Gastroesophageal sphincter (tissue), 4 donors: ENCODE measurements around the gene KBTBD4. TPM values are rescaled to one million over a fixed set of nuclear protein-coding genes. Genes with fewer than 3 reads are reported as not detected.
A peak's percentile ranks its signal among the peaks of the same experiment; 100 is the strongest.
"Not testable (repeated sequence)": the region's sequence is repeated elsewhere in the genome, so short reads cannot be mapped to it uniquely, and the experiment has no call there.

ENCODE experiments used
- ATAC-seq: fragments of 150-250 bp; one replicate; pipeline ENCODE4 v1.9.1; 2016; ENCODE audit warnings: mild to moderate bottlenecking, moderate library complexity
- H3K27ac ChIP-seq, 4 donors: fragments of 200-600 bp; sonication (generic) in 3 of 4; 1 replicate in 3 of 4; 2 replicates in 1 of 4; pipeline ENCODE4 v1.5.1; 2016 to 2019
- H3K27me3 ChIP-seq: fragments of 200-600 bp; sonication (generic); one replicate; pipeline ENCODE4 v1.5.1; 2019
- H3K36me3 ChIP-seq, 2 donors: fragments of 200-600 bp; sonication (generic); one replicate each; pipeline ENCODE4 v1.5.1; 2019; ENCODE audit warnings: control low read depth in 1 of 2
- H3K4me1 ChIP-seq, 3 donors: fragments of 200-600 bp; sonication (generic); 1 replicate in 2 of 3; 2 replicates in 1 of 3; pipeline ENCODE4 v1.5.1; 2016 to 2019; ENCODE audit warnings: control low read depth in 2 of 3
- H3K4me3 ChIP-seq, 2 donors: fragments of 200-600 bp; sonication (generic); one replicate each; pipeline ENCODE4 v1.5.1; 2019; ENCODE audit warnings: mild to moderate bottlenecking in 1 of 2, moderate library complexity in 1 of 2
- H3K9me3 ChIP-seq, 3 donors: fragments of 200-600 bp; sonication (generic); one replicate each; pipeline ENCODE4 v1.5.1; 2017 to 2019; ENCODE audit warnings: control low read depth in 2 of 3
- CTCF ChIP-seq, 4 experiments: fragments of 200-600 bp in 2 of 4; fragments of 450-650 bp in 2 of 4; sonication (generic) in 1 of 4; IDR thresholded peaks; one replicate each; pipeline ENCODE4 v1.5.1; 2017 to 2019; ENCODE audit warnings: antibody characterized with exemption in 4 of 4, mild to moderate bottlenecking in 2 of 4, moderate library complexity in 2 of 4
- EP300 ChIP-seq: sonication (generic); formaldehyde crosslinking; IDR thresholded peaks from one replicate; pipeline ENCODE4 v1.6.1; 2017; ENCODE audit warnings: antibody characterized with exemption, mild to moderate bottlenecking
- POLR2A ChIP-seq, 2 donors: fragments of 450-650 bp; IDR thresholded peaks; one replicate each; pipeline ENCODE4 v1.6.1; 2017; ENCODE audit warnings: antibody characterized with exemption in 2 of 2, mild to moderate bottlenecking in 2 of 2, moderate library complexity in 1 of 2
- POLR2AphosphoS5 ChIP-seq: sonication (generic); formaldehyde crosslinking; IDR thresholded peaks from one replicate; pipeline ENCODE4 v1.6.1; 2017; ENCODE audit warnings: antibody characterized with exemption
- WGBS, 2 donors: methylation state at CpG; one replicate each; pipeline ENCODE4 v1.1.5; 2018; ENCODE audit warnings: low coverage in 1 of 2; 5-methylcytosine and 5-hydroxymethylcytosine counted together
- total RNA-seq, 4 donors: library from RNA; depleted of rRNA; stranded (reverse); fragments of >200 nt; gene quantifications; one replicate each; pipeline ENCODE4 v1.1.0, GENCODE V29; 2016

Gene KBTBD4
- total RNA-seq, 4 donors from 2014 or later, result 23.3 to 36.1 (median 27.0) TPM

- H3K4me3 ChIP-seq, result no peak overlapping the region
- peaks cover 0 to 6% of the 10 kb centered on the region in 2 donors for H3K36me3 ChIP-seq
- H3K9me3 ChIP-seq, result no peaks in the 10 kb centered on the region
- TF ChIP-seq POLR2A (IDR thresholded peaks at IDR 0.05) (no peak), EP300 (no peak), POLR2AphosphoS5 (no peak), CTCF (IDR thresholded peaks at IDR 0.05) (no peak)
- H3K27ac ChIP-seq, result peak overlapping the region; percentile 11 to 72 (median 53)
- ATAC-seq, result no peak
- peaks cover 14 to 98% (median 39%) of the 10 kb centered on the region in 3 donors for H3K4me1 ChIP-seq
- WGBS, 2 donors, result 55 to 64% methylated on average over 1 of the region's 2 CpGs
- H3K27me3 ChIP-seq, result no peaks in the 10 kb centered on the region
Observed at GRCh38 chr11:47532597-47533213, 46.1 kb downstream of the KBTBD4 start.

GRCh38 chr11:47531666-47532065 lies 47.1 kb downstream of the KBTBD4 start:
- H3K27me3 ChIP-seq, result no peaks in the 10 kb centered on the region
- WGBS, 2 donors, result 51 to 57% methylated on average over 3 of the region's 3 CpGs
- TF ChIP-seq POLR2A (IDR thresholded peaks at IDR 0.05) (no peak), EP300 (no peak), POLR2AphosphoS5 (no peak), CTCF (IDR thresholded peaks at IDR 0.05) (no peak)
- no peaks in the 10 kb centered on the region for H3K9me3 ChIP-seq
- H3K4me3 ChIP-seq, result no peak overlapping the region
- ATAC-seq, result no peak
- peak overlapping the region in 3 of 4 donors; percentile 46 to 72 (median 52) for H3K27ac ChIP-seq
- peaks cover 0 to 6% of the 10 kb centered on the region in 2 donors for H3K36me3 ChIP-seq
- H3K4me1 ChIP-seq, result peaks cover 14 to 98% (median 36%) of the 10 kb centered on the region in 3 donors

GRCh38 chr11:47530721-47531120 lies 48.0 kb downstream of the KBTBD4 start:
- H3K27ac ChIP-seq, result peak overlapping the region in 3 of 4 donors; percentile 46 to 72 (median 52)
- ATAC-seq, H3K27me3 ChIP-seq, H3K9me3 ChIP-seq, H3K4me3 ChIP-seq, H3K36me3 ChIP-seq: not testable (repeated sequence)
- peaks cover 14 to 98% (median 32%) of the 10 kb centered on the region in 3 donors for H3K4me1 ChIP-seq
- 85 to 90% methylated on average over 2 to 5 of the region's 9 CpGs for WGBS, 2 donors

DNA sequence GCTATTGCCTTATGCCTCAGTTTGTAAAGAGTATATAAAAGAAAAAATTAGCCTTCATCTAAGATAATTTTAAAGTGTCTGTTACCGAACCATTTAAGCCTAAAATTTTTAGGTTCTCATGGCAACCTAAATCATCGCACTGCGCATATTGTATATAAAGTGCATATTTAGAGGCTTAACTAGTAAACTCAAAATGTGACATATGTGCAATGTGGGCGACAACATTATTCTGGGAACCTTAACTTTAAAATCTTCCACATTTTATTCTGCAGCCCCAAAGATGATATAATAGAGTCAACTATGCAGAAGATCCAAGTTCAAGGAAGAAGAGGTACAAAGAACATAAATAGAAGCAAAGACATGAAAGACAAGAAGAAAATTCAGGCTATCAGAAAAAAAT lies 48.8 kb downstream of the KBTBD4 start:
- peak overlapping the region in 2 of 4 donors; percentile 52 to 81 for H3K27ac ChIP-seq
- 83 to 88% methylated on average over 4 of the region's 4 CpGs for WGBS, 2 donors
- H3K9me3 ChIP-seq, result no peaks in the 10 kb centered on the region
- no peak overlapping the region for H3K4me3 ChIP-seq
- TF ChIP-seq CTCF (IDR thresholded peaks at IDR 0.05) (no peak), EP300 (no peak), POLR2AphosphoS5 (no peak), POLR2A (IDR thresholded peaks at IDR 0.05) (no peak)
- no peak for ATAC-seq
- peaks cover 17 to 99% (median 34%) of the 10 kb centered on the region in 3 donors for H3K4me1 ChIP-seq
- no peaks in the 10 kb centered on the region for H3K36me3 ChIP-seq
- no peaks in the 10 kb centered on the region for H3K27me3 ChIP-seq

GRCh38 chr11:47527186-47527585 lies 51.6 kb downstream of the KBTBD4 start:
- Histone ChIP-seq H3K4me3 (no peak overlapping the region), H3K9me3 (no peaks in the 10 kb centered on the region), H3K36me3 (no peaks in the 10 kb centered on the region), H3K4me1 (peaks cover 10 to 99% (median 31%) of the 10 kb centered on the region in 3 donors), H3K27me3 (no peaks in the 10 kb centered on the region), H3K27ac (peak overlapping the region; percentile 27 to 81 (median 58))
- ATAC-seq, result no peak
- TF ChIP-seq POLR2AphosphoS5 (no peak), EP300 (no peak), POLR2A (IDR thresholded peaks at IDR 0.05) (no peak), CTCF (IDR thresholded peaks at IDR 0.05) (no peak)
- WGBS, 2 donors, result 84% methylated on average over 6 of the region's 6 CpGs; no CpG with 5 or more reads in 1 of the 2 donors

DNA sequence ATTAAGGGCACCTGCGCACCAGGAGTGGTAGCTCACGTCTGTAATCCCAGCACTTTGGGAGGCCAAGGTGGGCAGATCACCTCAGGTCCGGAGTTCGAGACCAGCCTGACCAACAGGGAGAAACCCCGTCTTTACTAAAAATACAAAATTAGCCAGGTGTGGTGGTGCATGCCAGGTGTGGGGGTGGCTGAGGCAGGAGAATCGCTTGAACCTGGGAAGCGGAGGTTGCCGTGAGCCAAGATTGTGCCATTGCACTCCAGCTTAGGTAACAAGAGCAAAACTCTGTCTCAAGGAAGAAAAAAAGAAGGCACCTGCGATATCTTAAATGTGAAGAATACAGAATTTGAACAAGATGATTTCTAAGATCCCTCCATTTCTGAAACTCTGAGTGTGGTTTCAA lies 52.7 kb downstream of the KBTBD4 start:
- 63 to 74% methylated on average over 5 to 7 of the region's 9 CpGs for WGBS, 2 donors
- not testable (repeated sequence) for H3K9me3 ChIP-seq, H3K4me3 ChIP-seq, H3K27me3 ChIP-seq, H3K36me3 ChIP-seq, ATAC-seq
- Histone ChIP-seq H3K27ac (peak overlapping the region in 3 of 4 donors; percentile 63 to 81 (median 79)), H3K4me1 (peaks cover 10 to 99% (median 38%) of the 10 kb centered on the region in 3 donors)
